NCI-H510A (cell line): Measurements from ENCODE around the gene ZNF534.
"Not testable (repeated sequence)": the region's sequence is repeated elsewhere in the genome, so short reads cannot be mapped to it uniquely, and the experiment has no call there.

Experiments used
- DNase-seq: peaks from one replicate; lab custom pipeline; 2025; lab: John Stamatoyannopoulos, UW

Gene ZNF534

DNA sequence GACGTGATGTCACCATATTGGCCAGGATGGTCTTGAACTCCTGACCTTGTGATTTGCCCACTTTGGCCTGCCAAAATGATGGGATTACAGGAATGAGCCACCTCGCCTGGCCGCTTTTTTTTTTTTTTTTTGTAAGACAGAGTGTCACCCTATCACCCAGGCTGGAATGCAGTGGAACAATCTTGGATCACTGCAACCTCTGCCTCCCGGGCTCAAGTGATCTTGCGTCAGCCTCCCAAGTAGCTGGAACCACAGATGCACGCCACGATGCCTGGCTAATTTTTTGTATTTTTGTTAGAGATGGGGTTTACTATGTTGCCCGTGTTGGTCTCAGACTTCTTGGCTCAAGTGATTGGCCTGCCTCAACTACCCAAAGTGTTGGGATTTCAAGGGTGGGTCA, 69.6 kb downstream of the ZNF534 start:
- DNase-seq = no peak

DNA sequence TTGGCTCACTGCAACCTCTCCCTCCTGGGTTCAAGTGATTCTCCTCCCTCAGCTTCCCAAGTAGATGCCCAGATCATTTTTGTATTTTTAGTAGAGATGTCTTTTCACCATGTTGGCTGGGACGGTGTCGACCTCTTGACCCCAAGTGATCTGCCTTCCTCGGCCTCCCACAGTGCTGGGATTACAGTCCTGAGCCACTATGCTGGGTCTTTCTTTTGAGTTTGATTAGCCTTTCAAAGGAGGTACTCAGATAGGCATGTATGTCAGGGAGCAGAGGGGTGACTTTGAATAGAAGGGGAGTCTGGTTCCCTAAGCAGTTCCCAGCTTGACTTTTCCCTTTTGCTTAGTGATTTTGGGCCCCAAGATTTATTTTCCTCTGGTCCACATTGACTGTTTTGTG, 71.5 kb downstream of the ZNF534 start:
- DNase-seq = not testable (repeated sequence)

DNA sequence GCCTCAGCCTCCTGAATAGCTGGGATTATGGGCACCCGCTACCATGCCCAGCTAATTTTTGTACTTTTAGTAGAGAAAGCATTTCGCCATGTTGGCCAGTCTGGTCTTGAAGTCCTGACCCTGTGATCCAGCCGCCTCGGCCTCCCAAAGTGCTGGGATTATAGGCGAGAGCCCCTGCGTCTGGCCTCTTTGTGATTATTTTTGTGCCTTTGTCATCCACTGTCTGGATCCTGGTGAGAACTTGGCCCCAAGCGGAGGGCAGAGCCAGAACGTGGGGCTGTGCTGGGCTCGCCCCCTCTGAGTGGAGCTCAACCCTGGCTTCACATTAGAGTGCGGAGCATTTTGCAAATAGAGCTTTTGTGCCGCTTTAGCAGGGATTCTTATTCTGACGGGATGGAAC, 72.0 kb downstream of the ZNF534 start:
- DNase-seq = not testable (repeated sequence)
